HG03064 (cell line): Measurements from ENCODE around the gene CGREF1.
"Not testable (repeated sequence)": the region's sequence is repeated elsewhere in the genome, so short reads cannot be mapped to it uniquely, and the experiment has no call there.

ENCODE experiments used
- ATAC-seq: cut with Tn5 transposase; IDR thresholded peaks from one replicate; pipeline ENCODE4 v1.9.1; 2021; ENCODE audit warnings: low read depth; ENCODE audit not compliant: unreplicated experiment

CGREF1 gene

DNA sequence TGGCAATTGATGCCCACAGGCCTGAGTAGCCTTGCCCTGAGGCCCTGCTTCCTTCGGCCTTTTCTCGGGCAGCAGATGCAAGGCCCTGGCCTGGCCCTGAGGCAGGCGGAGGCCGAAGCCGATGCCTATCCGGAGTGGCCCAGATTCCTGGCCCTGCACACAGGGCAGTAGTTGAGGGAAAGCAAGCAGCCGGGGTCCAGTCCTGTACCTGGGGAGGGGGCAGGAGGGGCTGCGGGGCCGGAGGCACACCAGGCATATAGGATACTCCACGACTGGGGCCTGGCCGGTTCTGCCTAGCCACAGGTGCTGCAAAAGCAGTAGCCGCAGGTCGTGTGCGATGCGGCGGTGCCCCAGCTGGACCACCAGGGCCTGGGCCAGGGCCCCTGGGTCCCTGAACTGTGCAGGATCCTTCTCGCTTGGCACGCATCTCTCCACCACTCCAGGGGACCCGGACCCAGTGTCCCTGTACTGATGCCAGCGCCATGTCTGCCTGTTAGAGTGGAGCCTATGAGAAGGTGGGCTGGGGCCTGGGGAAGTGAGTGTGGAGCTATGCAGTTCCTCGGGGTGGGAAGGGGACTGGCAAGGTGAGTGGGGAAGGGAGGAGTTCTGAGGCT, 18.5 kb upstream of the CGREF1 start:
- ATAC-seq = no peak

DNA sequence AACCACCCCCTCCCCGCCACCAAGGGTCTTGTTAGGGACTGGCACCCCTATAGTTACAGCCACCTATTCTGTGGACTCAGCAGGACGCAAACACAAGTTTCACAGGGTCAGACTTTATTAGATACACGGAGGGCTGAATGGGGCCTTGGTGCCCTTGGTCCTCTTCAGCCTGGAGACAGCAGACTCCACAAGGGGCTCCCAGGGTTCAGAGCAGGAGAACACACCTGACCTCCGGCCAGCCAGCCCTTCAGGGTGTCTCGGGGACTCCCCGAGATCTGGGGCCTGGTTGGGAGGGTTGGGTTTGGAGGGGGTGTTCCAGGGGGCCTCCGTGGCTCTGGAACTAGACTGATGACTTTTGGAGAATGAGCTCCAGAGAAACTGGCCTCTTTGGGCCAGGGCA, 17.8 kb upstream of the CGREF1 start:
- no peak for ATAC-seq

DNA sequence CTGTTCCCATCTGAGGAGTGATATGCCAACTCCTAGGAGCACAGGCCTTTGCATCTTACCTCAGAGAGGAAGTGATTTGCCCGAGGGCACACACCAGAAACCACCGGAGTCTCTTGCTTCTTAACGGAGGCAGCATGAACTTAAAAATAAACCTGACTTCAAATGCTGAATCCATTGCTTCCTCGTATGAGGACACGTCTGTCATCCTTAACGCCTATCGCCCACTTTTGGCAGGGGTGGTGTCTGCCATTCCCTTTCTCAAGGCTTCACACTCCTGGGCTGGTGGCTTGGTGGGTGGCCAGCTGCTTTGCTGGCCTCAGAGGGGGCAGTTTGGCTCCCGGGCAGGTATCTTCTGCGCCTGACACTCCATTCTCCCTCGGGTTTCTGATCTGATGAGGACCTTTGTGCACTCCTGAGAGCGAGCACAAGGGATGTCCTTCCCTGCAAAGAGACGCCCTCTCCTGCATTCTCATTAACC, 16.6 kb upstream of the CGREF1 start:
- ATAC-seq = no peak

DNA sequence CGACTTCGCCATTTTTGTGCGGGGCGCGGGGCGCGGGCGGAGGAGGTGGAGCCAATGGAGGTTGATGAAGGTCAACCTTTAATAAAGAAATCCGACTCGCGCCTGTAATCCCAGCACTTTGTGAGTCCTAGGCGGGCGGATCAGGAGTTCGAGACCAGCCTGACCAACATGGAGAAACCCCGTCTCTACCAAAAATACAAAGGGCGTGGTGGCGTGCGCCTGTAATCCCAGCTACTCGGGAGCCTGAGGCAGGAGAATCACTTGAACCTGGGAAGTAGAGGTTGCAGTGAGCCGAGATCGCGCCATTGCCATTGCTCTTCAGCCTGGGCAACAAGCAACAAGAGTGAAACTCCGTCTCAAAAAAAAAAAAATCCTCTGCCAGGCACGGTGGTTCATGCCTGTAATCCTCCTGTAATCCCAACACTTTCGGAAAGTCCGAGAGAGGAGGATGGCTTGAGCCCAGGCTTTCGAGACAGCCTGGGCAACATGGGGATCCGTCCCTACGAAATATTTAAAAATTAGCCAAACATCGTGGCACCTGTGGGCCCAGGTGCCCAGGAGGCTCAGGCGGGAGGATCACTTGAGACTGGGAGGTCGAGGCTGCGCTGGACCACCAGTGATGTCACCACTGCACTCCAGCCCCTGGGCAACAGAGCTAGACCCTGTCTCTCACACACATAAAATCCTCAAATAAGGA, 16.0 kb upstream of the CGREF1 start:
- no peak for ATAC-seq

DNA sequence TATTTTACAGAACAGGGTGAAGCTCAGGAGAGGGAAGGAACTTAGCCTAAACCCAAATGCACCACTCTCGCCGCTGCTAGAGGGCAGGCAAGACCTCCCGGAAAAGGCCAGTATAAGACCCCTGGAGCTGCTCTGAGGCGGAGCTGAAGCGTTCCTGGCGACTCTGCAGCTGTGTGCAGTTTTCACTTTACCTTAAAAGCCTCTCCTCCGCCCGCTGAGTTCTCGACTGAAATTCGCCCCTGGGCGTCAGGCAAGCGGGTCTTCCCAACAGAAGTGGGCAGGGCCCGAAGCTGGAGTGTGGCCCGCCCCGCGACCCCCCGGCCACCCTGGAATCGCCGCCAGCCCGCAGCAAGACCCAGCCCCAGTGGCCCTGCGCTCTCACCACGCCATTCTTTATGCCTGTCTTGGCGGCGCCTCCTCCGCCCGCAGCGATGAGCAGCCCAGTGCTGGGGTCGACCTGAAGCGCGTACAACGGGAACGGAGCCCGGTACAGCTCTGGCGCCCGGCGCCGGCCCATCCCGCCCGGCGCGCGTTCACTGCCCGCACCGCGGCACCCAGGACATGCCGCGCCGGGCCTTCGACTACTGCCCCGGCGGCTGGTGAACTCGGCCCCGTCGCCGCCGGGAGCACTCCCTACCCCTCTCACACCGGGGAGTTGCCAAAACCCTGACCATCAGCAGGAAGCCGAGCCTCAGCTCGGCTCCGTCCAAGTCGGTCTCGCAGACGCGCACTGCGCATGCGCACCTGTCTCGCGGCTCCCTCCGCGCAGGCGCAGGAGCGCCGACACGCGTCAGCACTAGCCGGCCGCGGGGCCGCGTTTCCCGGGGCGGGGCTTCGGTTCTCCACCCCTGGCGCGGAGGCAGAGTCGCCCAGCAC, 15.2 kb upstream of the CGREF1 start, which contains the start of gene PREB:
Gene PREB, minus strand, starts transcription at position 732 of the 876 bp plus-strand sequence. Its CDS starts 215 bp downstream, at position 517.
- peak; percentile 78 for ATAC-seq

DNA sequence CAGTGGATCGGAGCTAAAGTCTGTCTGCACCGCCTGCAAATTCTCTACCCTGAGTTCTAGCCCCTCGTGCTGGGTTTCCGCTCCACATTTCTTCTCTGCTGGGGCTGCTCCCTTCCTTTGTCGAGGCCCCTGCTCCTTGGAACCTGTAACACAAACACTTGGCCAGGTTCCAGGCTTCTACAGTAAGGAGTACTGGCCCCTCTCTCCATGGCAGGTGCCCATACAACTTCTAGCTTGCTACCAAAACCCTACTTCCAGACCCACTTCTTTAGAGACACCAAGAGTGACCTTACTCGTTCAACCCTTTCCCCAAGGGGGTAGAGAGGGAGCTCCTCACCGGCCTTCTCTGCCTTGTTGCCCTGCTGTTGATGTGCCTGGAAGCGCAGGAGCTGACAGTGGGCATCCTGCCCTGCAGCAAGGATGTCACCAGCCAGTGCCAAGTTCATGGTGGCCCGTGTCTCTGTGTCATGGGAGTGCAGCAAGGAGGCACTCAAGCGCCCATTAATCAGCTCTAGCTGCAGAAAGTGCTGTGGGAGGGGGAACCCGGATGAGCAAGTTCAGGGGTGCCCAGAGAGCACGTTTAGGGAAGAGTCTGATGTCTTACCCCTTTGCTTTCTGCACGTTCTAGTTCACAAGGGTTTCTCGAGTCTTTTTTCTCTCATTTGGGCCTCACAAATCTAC, 14.4 kb upstream of the CGREF1 start:
- no peak for ATAC-seq

DNA sequence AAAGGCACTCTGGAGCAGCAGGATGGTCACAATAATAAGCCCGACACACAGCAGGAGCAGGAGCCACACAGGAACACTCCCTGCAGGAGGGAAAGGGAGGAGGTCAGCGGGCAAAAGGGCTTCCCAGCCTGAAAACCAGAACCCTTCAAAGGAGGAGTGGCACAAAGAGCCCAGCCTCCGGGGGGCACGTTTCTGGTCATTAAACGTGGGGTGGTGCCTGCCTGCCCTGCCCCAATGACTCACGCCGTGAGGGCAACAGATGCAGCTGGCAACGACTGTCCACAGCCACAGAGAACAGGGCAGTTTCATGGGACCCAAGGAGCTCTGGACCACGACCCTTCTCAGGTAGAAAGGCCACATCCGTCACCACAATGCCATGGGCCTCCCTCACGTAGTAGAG, 12.5 kb upstream of the CGREF1 start:
- ATAC-seq = no peak

DNA sequence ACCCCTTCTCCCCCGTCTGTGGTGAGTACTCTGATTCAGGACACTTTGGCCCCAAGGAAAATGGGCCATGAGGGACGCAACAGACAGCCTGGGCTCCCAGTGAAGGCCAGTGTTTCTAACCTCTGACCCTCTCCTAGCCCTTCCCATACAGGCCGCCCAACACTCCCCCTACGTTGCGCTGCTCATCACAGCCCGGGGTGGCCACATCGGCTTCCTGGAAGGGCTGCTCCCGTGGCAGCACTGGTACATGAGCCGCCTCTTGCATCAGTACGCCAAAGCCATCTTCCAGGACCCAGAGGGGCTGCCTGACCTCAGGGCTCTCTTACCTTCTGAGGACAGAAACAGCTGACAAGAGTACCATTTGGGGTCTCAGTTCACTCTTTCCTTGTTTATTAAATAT, 11.5 kb upstream of the CGREF1 start:
- ATAC-seq = no peak

DNA sequence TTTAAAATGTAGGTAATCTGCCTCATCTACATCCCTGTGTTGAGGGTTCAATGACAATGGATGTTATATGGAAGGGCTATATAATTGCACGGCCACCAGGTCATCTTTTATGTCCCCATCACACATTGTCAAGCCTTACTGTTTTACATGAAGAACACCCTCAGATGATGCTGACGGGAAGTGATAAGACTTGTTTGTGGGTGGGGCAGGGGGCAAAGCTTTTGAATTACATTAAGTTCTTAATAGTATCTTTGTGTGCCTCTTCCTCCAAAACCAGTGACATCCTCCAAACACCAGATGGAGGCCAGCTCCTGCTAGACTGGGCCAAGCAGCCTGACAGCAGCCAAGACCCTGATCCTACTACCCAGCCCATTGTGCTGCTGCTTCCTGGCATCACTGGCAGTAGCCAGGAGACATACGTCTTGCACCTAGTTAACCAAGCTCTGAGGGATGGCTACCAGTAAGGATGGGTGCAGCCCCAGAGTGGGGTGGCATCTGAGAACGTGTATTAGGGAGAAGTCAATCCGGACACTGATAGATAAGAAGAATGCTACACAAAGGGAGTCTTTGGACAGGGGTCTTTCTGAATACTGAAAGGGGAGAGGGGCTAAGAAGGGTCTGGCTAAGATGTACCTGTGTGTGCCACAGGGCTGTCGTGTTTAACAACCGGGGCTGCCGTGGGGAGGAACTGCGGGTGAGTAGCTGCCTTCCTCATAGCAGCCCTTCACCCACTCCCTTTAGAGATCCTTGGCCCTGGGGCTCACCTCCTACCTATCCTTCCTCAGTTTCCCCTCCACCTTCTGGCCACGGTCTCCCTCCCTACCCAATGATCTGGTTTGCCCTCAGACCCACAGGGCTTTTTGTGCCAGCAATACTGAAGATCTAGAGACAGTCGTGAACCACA, 10.0 kb upstream of the CGREF1 start:
- no peak for ATAC-seq

DNA sequence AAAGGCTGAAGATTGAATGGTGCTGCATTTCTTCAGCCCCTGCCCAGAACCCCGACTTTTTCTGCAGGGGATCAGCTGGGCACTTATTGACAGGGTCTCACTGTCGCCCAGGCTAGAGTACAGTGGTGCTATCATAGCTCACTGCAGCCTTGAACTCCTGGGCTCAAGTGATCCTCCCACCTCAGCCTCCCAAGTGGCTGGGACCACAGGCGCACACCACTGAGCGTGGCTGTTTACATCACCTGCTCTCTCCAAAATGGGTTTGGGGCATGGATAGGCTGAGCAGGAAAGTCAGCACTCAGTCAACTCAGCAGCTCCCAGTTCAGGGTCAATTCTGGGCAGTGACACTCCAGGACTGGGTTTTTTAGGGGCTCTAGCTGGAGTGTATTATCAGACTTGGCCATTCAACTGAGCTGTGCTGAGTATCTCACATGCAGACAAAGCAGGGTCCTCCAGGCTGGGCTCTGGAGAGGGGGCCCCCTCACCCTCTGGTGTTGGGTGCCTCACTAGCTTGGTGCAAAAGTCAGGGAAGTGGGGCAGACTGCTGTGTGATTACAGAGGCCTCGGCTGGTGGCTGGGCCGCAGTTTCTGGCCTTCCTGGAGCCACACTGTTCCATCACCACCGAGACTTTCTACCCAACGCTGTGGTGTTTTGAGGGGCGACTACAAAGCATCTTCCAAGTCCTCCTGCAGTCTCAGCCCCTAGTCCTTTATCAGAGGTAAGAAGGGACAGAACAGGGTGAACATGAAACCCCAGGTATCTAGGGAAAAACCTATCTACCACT, 9.1 kb upstream of the CGREF1 start:
- no peak for ATAC-seq

DNA sequence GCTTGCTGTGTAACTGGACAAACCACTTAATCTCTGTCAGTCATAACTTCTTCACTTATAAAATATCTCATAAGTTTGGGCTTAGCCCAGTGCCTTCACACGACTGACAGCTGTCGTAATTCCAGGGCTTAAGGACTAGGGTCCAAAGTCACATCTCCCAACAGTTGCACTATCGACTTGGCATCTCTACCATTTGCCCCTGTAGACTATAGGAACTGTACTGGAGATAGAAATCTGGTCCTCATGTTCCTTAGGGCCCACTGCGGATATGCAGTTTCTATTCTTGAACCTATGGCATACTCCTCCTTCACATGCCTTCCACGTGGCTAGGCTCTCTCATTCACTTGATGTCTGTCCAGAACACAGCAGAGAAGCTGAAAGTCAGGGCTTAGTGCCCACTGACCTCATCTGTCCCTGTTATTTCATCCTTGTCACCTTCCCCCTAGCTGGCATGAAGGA, 7.4 kb upstream of the CGREF1 start:
- no peak for ATAC-seq

DNA sequence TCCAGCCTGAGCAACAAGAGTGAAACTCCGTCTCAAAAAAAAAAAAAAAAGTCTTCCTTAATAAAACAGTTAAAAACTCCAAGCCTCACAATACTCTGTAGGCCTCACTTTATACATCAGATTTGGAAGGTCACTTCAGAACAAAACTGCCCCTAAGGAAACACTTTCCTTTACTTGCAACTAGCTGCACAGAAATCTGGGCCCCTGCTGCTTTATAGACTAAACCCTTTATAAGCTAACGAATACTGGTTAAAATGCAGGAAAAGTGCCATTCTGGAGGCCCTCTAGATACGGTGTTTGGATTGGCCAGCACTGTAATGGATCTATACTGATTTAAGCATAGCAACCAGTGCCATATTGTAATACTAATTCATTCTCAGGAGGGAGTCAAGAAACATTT, 6.2 kb upstream of the CGREF1 start:
- ATAC-seq = no peak

DNA sequence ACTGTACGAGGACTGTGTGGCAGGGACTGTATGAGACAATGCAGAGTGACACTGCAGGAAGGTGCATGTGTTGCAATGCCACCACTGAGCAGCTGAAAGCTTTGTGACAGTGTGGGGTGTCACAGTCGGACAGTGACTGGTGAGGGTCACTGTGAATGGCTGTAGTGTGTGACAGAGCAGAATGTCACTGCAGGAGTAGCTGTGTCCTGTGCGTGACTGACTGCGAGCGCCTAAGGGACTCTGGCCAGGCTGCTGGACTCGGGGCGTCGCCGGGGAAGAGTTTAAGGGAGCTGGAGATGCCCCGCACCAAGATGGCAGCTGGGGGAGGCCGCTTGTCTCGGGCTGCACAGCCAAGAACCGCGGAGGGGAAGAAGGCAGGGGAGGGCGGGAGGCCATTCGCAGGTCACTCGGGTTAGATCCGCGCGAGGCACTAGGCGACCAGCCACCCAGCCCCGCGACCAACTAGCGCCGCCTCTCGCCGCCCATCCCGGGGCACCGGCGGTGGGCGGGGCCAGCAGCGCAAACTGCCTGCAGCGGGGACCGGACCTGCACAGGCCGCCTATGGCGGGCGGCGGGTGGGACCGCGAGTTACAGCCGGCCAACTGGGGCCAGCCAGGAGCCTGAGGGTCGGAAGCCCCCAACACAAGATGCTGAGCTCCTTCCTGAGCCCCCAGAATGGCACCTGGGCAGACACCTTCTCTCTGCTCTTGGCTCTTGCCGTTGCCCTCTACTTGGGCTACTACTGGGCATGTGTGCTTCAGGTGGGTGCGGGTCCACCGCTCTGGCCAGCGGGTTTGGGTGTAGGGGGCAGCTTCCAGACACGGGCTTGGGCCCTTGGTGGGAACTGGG, 4.6 kb upstream of the CGREF1 start, which contains the start of gene ABHD1:
Gene ABHD1, plus strand, starts transcription at position 514 of the 849 bp plus-strand sequence. Its CDS starts 134 bp downstream, at position 648.
- ATAC-seq = no peak

DNA sequence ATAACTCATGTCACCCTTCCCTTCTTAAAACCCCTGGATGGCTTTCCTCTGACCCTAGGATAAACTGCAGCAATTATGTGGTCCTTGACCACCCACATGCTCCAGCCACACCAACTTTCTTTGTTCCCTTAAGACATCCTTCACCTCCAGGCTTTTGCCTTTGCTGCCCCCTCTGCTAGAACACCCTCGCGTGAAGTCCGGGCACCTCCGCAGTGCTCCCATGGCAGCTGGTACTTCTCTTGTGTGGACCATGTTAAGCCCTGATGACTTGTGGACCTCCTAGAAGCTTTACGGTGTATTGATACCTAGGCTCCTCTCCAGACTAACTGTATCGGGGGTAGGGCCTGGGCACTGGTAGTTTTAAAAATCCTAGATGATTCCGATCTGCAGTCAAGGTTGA, 3.9 kb upstream of the CGREF1 start:
- no peak for ATAC-seq

DNA sequence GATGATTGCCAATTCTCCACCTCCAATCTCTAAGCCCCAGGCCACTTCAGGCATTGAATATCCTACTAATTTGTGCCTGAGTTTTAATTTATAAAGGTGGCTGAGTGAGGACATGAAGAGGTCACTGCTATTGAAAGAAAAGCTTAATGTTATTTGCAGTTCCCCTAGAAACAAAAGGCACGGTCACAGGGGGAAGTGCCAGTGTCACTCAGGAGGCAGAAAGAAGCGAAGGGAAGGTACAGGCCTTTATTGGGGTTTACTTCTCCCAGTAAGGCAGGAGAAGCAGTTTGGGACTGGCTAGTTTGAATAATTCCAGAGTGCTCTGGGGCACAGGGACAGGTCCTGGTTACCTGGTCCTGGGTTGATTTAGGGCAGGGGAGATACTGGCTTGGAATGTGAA, 3.0 kb upstream of the CGREF1 start:
- no peak for ATAC-seq

DNA sequence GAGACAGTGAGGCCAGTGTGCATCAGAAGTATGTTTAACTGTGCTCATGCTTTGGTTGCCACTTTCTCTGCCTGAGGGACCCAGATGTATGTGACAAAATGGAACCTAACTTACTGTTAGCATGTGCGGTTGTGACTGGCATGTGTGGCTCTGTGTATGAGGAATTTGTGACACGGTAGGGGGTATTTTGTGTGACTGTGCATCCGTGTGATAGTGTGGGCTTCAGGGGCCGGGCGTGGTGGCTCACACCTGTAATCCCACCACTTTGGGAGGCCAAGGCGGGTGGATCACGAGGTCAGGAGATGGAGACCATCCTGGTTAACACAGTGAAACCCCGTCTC, 372 bp upstream of the CGREF1 start:
- ATAC-seq = not testable (repeated sequence)

DNA sequence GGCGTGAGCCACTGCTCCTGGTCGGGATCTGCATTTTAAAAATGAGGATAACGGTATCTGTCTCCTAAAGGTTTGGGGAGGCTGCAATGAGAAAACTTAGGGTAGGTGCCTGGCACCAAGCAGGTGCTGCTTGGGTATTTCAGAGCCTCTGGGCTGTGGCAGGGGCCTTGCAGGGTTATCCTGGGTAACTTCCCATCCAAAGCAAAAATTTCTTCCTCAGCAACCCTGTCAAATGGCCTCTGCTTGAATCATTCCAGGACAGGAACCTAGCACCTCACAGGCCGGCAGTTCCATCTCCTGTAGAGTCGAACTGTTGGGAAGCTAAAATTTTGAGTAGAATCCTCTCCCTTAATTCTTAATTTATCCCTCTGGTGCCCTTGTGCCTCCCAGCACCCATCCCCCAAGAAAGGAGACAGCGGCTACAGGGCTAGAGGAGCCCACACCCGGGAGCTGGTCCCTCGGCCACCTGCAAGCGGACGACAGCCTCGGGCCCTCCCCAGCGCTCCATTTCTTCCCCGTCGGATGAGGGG, 868 bp downstream of the CGREF1 start:
- ATAC-seq = no peak

DNA sequence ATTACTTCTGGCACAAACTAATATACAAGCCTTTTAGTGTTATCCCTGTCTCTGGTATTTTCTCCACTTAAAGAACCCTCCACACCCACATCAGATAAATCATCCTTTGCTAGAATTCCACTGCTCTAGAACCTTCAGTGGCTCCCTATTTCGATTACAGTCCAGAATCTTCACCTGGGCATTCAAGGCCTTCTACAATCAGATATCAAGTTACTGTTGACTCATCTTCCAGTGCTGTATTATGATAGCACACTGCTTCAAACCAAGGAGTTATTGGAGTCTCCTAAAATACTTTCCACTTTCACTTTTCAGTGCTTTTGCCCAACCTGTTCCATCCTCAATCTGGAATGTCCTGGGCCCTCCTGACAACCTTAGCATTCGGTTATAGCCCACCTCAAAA, 3.4 kb downstream of the CGREF1 start:
- ATAC-seq = no peak
